Endodermal cell (in vitro differentiated cells): ENCODE measurements around the gene SRA1. TPM values are rescaled to one million over a fixed set of nuclear protein-coding genes. Genes with fewer than 3 reads are reported as not detected.

Source experiments
- DNase-seq: peaks from one replicate; pipeline ENCODE4 v3.0.0-alpha.2; 2017
- H3K27ac ChIP-seq: 2 replicates; pipeline ENCODE4 v1.5.1; 2013; ENCODE audit warnings: mild to moderate bottlenecking, low read depth, low read length, moderate library complexity
- H3K27me3 ChIP-seq: 2 replicates; pipeline ENCODE4 v1.6.1; 2013; ENCODE audit warnings: mild to moderate bottlenecking, low read length, moderate library complexity; ENCODE audit not compliant: insufficient read depth, control insufficient read depth, poor library complexity, severe bottlenecking
- H3K36me3 ChIP-seq: 2 replicates; pipeline ENCODE4 v1.7.0; 2013; ENCODE audit warnings: mild to moderate bottlenecking, low read length, moderate library complexity; ENCODE audit not compliant: control insufficient read depth, insufficient read depth
- H3K4me1 ChIP-seq: one replicate; pipeline ENCODE4 v1.7.0; 2013; ENCODE audit warnings: low read length; ENCODE audit not compliant: control insufficient read depth, insufficient read depth
- H3K4me3 ChIP-seq: 2 replicates; pipeline ENCODE4 v1.5.1; 2013; ENCODE audit warnings: mild to moderate bottlenecking, low read length, moderate library complexity
- H3K9ac ChIP-seq: 2 replicates; pipeline ENCODE4 v1.6.1; 2013; ENCODE audit warnings: mild to moderate bottlenecking, low read length, moderate library complexity; ENCODE audit not compliant: poor library complexity, severe bottlenecking; ENCODE audit errors: extremely low read depth
- H3K9me3 ChIP-seq: 2 replicates; pipeline ENCODE4 v1.6.1; 2013; ENCODE audit warnings: mild to moderate bottlenecking, low read length, moderate library complexity; ENCODE audit not compliant: control insufficient read depth
- H3K27ac Mint-ChIP-seq: 2 replicates; pipeline ENCODE4 v1.8.0; 2020; ENCODE audit warnings: mixed read lengths
- H3K27me3 Mint-ChIP-seq: 2 replicates; pipeline ENCODE4 v1.8.0; 2021; ENCODE audit warnings: mild to moderate bottlenecking, mixed read lengths; ENCODE audit not compliant: insufficient read depth
- H3K36me3 Mint-ChIP-seq: 2 replicates; pipeline ENCODE4 v1.8.0; 2020; ENCODE audit warnings: low read depth, mixed read lengths
- H3K4me1 Mint-ChIP-seq: 2 replicates; pipeline ENCODE4 v1.8.0; 2020; ENCODE audit warnings: mixed read lengths
- H3K4me3 Mint-ChIP-seq: 2 replicates; pipeline ENCODE4 v1.8.0; 2020; ENCODE audit warnings: mild to moderate bottlenecking, moderate library complexity, mixed read lengths
- H3K9me3 Mint-ChIP-seq: 2 replicates; pipeline ENCODE4 v1.8.0; 2020; ENCODE audit warnings: mild to moderate bottlenecking, mixed read lengths
- WGBS, 2 experiments: methylation state at CpG; one replicate each; pipeline versions ENCODE4 v1.1.5 to v1.1.7; 2013; ENCODE audit warnings: missing lambda C conversion rate in 2 of 2, mixed read lengths in 1 of 2; ENCODE audit not compliant: insufficient coverage in 1 of 2, insufficient read length in 1 of 2; 5-methylcytosine and 5-hydroxymethylcytosine counted together
- total RNA-seq, 2 donors: library from RNA; stranded (reverse); fragmentation: NEBNext Ultra II Directional in 1 of 2; extraction: Animal tissue kit (Norgen Biotek cat#: 25700) in 1 of 2; gene quantifications; 2 replicates in 1 of 2; 3 replicates in 1 of 2; pipeline ENCODE4 v1.2.1, GENCODE V29; 2021
- TF ChIP-seq, protein P1 (sequence below): fragments of 200-600 bp; sonication (generic); conservative IDR thresholded peaks from 2 replicates; pipeline ENCODE4 v1.5.0; 2021; ENCODE audit warnings: antibody characterized with exemption, mild to moderate bottlenecking

Gene SRA1
- total RNA-seq, 2 donors from 2014 or later = 40.5 to 42.9 TPM

DNA sequence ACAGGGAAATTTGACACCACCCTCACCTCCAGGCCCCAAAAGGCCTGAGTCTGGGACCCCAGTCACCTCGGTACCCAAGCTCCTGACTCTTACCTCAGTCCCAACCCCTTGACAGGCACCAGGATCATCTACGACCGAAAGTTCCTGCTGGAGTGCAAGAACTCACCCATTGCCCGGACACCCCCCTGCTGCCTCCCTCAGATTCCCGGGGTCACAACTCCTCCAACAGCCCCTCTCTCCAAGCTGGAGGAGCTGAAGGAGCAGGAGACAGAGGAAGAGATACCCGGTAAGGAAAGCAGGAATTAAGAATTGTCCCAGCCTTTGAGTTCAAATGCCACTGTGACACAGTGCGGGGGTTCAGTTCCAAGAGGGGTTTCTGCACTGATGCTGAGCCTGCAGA, 8.5 kb downstream of the SRA1 start:
- no peaks in the 10 kb centered on the region for H3K9me3 ChIP-seq
- H3K4me1 Mint-ChIP-seq = peaks cover 21% of the 10 kb centered on the region
- no peak overlapping the region for H3K4me3 Mint-ChIP-seq

DNA sequence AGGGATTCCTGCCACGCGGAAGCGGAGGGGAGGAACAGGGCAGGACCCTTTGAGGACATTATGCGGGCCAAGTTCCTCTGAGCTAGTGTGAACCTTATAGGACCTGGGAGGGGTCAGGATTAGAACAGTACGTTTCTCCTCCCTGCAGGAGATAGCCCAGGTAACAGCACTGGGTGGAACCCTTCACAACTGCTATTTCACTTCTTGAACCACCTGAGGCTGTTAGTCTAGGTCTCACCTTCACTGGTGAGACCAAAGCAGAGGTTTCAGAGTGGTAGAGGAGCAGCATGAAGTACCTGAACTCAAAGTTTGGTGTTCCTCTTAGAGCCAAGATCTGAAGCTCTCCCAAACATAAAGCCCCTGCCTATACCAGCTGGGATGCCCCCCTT, 9.0 kb downstream of the SRA1 start:
- no peak for DNase-seq
- Mint-ChIP-seq H3K27me3 (no peaks in the 10 kb centered on the region), H3K4me3 (peak overlapping the region; percentile 57), H3K9me3 (no peaks in the 10 kb centered on the region), H3K36me3 (peaks cover 50% of the 10 kb centered on the region), H3K27ac (peak overlapping the region; percentile 95), H3K4me1 (peaks cover 21% of the 10 kb centered on the region)
- H3K9me3 ChIP-seq = no peaks in the 10 kb centered on the region
- H3K36me3 ChIP-seq = peaks cover 76% of the 10 kb centered on the region
- TF ChIP-seq, protein P1, sequence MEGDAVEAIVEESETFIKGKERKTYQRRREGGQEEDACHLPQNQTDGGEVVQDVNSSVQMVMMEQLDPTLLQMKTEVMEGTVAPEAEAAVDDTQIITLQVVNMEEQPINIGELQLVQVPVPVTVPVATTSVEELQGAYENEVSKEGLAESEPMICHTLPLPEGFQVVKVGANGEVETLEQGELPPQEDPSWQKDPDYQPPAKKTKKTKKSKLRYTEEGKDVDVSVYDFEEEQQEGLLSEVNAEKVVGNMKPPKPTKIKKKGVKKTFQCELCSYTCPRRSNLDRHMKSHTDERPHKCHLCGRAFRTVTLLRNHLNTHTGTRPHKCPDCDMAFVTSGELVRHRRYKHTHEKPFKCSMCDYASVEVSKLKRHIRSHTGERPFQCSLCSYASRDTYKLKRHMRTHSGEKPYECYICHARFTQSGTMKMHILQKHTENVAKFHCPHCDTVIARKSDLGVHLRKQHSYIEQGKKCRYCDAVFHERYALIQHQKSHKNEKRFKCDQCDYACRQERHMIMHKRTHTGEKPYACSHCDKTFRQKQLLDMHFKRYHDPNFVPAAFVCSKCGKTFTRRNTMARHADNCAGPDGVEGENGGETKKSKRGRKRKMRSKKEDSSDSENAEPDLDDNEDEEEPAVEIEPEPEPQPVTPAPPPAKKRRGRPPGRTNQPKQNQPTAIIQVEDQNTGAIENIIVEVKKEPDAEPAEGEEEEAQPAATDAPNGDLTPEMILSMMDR = no peak
- peaks cover 18% of the 10 kb centered on the region for H3K4me1 ChIP-seq
- peak overlapping the region; percentile 58 for H3K4me3 ChIP-seq
- 56 to 81% methylated on average over 3 to 5 of the region's 5 CpGs for WGBS, 2 experiments
- H3K27ac ChIP-seq = peak overlapping the region; percentile 5
- peak overlapping the region; percentile 47 for H3K9ac ChIP-seq
- H3K27me3 ChIP-seq = no peaks in the 10 kb centered on the region

More for the DNA sequence above, 8.5 kb downstream of the SRA1 start:
- Mint-ChIP-seq H3K36me3 (peaks cover 51% of the 10 kb centered on the region), H3K27ac (peak overlapping the region; percentile 95), H3K27me3 (no peaks in the 10 kb centered on the region), H3K9me3 (no peaks in the 10 kb centered on the region)
- Histone ChIP-seq H3K27ac (no peak overlapping the region), H3K4me1 (peaks cover 18% of the 10 kb centered on the region), H3K4me3 (no peak overlapping the region), H3K27me3 (no peaks in the 10 kb centered on the region), H3K9ac (no peak overlapping the region), H3K36me3 (peaks cover 72% of the 10 kb centered on the region)
- TF ChIP-seq, protein P1 = no peak
- no peak for DNase-seq
- 88 to 100% methylated on average over 2 to 7 of the region's 7 CpGs for WGBS, 2 experiments

DNA sequence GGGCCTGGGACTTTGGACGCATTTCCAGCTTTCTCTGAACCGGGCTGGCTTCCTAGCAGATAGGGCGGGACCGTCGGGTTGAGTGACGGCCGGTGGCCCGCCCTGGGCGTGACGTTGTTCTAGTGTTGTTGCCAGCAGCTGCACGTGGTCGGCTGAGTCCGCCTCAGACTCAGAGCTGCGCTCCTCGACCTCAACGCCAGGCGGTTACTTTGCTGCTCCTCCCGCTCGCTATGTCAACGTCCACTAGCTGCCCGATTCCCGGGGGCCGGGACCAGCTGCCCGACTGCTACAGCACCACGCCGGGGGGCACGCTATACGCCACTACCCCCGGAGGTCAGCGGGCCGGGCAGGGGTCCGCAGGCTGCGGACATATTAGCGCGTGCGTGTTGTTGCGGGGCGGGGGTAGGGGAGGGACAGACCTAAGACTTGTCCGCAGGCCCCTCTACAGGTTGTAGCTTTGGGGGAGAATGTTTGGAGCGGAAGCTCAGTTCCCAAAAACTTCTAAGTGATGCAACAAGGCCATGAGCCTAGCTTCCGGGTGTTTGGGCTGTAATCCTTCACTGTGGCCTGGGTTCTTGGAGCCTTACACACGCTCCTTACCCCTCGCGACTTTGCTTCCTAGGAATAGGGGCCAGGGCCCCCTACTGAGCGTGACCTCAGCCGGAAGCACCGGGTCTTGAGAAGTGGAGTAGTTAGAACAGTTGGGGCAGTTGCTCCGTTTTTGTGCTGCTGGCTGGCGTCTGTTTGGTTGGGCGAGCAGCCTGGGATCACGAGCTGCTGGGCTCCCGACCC, 9.6 kb downstream of the SRA1 start, which contains the start of gene EIF4EBP3:
EIF4EBP3 (plus strand) TSS at position 155 of the 792 bp plus-strand sequence; CDS start at position 231, 76 bp downstream.
- H3K36me3 ChIP-seq = peaks cover 75% of the 10 kb centered on the region
- WGBS, 2 experiments = 12 to 22% methylated on average over 18 to 52 of the region's 52 CpGs
- no peaks in the 10 kb centered on the region for H3K9me3 ChIP-seq
- no peaks in the 10 kb centered on the region for H3K9me3 Mint-ChIP-seq
- H3K9ac ChIP-seq = peak within 1 kb of the TSS; percentile 47
- peaks cover 21% of the 10 kb centered on the region for H3K4me1 Mint-ChIP-seq
- no peaks in the 10 kb centered on the region for H3K27me3 Mint-ChIP-seq
- TF ChIP-seq, protein P1 = peak; percentile 76
- H3K4me3 ChIP-seq = peak within 1 kb of the TSS; percentile 70
- peak within 1 kb of the TSS; percentile 53 for H3K27ac ChIP-seq
- H3K4me1 ChIP-seq = peaks cover 18% of the 10 kb centered on the region
- H3K27me3 ChIP-seq = no peaks in the 10 kb centered on the region
- H3K36me3 Mint-ChIP-seq = peaks cover 48% of the 10 kb centered on the region
- DNase-seq = peak; percentile 99
- peak within 1 kb of the TSS; percentile 57 for H3K4me3 Mint-ChIP-seq
- peak within 1 kb of the TSS; percentile 95 for H3K27ac Mint-ChIP-seq
